AG08396 (cell line): ENCODE results near the gene MYBPC3.
A peak's percentile ranks its signal among the peaks of the same experiment; 100 is the strongest.

Experiments used
- DNase-seq: peaks from one replicate; pipeline ENCODE4 v3.0.0; 2012; ENCODE audit warnings: low spot score, mixed read lengths

MYBPC3 gene

GRCh38 chr11:47357985-47358730, 5.7 kb upstream of the MYBPC3 start:
- DNase-seq = no peak

GRCh38 chr11:47356998-47357329, 4.5 kb upstream of the MYBPC3 start:
- DNase-seq = no peak

- DNase-seq = no peak
Measured at GRCh38 chr11:47356129-47356997, 3.9 kb upstream of the MYBPC3 start.

DNA sequence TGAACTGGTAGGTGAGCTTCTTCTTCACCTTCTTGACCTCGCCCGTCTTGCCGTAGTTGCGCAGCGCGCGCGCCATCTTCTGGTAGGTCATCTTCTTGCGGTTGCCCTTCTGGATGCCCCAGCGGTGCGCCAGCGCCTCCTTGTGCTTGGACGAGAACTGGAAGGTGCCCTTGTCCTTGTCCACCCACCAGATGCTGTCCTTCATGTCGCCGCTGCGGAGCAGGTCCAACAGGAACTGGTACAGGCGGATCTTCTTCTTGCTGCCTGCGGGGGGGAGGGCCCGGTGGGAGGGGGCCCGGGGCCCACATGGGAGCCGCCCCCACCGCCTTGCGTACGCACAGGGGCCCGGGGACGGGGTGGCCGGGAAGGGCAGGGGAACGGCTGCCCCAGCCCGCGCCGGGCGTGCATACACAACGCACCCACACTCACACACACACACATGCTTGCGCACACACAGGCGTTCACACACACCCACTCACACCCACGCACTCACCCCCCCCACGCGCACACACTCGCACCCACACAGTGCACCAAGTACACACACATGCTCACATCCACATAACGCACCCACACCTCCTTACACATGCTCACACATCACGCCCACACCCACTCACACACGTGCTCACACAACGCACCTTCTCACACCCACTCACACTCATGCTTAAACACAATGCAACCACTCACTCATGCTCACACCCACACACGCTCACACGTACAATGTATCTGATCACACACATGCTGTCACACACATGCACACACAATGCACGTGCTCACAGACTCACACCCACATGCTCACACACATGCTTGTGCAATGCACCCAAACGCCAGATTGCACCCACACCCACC, 3.0 kb upstream of the MYBPC3 start:
- peak; percentile 95 for DNase-seq

DNA sequence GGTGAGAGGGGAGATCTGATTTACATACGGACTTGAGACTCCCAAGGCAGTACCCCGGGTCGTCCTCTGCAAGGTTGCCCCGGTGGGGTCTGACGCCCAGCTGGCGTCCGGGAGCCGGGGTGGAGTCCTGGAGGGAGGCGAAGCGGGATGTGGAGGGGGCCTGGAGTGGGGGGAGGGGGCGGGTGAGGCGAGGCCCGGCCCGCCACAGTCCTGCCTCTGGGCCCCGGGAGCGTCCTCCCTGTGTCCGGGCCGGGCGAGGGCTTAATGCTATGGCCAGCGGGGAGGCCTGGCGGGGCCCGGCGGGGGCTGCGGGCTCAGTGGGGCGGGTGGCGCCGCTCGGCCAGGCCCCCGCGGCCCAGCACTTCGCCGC, 2.4 kb upstream of the MYBPC3 start:
- DNase-seq = no peak

GRCh38 chr11:47353978-47354774, 1.7 kb upstream of the MYBPC3 start:
- no peak for DNase-seq

DNA sequence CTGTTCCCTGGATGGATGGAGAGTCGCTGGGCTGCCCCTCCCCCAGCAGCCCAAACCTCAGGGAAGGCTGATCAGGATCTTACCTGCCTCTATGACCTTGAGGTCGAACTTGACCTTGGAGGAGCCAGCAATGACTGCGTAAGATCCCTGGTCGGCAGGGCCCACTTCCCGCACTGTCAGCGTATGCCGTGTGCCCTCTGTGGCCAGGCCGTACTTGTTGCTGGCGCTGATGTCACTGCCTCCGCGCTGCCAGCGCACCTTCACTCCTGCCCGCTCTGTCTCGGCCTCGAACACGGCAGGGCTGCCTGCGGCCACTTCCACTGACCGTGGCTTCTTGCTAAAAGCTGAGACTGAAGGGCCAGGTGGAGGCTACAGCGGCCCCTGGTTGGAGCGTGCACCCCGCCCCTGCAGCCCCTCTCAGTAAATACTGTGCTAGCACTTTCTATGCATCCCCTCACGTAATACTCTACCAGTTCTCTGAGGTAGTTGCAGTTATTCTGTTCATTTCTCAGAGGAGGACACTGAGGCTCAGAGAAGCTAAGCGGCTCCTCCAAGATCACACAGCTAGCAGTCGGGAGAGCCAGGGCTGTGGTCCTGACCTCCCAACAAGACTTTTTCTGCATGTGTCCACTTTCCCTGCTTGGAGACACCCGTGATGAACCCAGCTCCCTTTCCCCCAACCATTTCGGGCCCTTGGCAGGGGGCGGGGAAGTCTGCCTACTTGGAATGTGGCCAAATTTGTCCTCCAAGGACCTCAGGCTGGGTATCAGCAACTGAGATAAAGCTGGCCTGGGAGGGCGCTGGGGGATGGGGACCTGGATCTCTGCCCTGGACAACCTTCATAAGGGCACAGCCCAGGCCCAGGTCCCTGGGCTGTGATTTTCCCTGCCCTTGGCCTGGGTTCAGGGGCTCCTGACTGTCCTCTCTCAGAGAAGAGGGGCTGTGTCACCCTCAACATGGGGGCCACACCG, 1.1 kb downstream of the MYBPC3 start:
- no peak for DNase-seq

DNA sequence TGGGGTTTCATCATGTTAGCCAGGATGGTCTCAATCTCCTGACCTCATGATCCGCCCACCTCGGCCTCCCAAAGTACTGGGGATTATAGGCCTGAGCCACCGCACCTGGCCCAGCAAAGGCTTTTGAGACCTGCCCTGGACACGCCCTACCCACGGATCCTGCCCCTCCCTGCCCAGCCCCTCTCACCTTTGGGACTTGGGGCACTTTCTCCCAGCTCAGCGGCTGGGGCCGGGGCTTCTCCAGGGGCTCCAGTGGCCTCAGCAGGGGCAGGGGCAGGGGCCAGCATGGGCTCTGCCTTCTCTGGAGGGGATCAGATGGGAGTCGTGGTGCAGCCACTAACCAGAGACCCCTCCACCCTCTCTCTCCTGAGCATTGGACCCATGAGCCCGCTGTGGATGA, 2.2 kb downstream of the MYBPC3 start:
- no peak for DNase-seq

GRCh38 chr11:47349521-47350095, 2.9 kb downstream of the MYBPC3 start:
- no peak for DNase-seq

GRCh38 chr11:47348859-47349258, 3.6 kb downstream of the MYBPC3 start:
- peak; percentile 56 for DNase-seq

DNA sequence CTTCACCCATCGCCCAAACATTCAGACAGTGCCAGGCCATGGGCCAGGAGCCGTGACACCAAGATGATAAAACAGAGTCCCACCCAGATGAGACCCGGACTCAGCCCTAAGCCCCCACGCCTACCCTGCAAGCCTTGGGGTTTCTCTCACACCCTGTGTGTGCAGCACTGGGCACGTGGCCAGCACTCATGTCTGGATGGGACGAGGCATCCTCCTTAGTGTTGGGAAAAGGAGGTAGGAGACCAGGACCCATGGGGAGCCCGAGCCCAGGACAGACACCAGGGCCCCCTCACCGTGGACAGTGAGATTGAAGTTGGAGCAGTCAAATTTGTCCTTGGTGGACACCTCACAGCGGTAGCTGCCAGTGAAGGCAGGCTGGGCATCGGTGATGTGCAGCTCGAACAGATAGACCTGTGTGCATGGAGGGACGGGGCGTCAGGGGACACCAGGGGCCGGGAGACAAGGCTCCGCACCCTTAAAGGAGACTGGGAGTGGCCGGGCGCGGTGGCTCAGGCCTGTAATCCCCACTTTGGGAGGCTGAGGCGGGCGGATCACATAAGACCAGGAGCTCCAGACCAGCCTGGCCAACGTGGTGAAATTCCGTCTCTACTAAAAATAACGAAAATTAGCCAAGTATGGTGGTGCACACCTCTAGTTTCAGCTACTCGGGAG, 4.2 kb downstream of the MYBPC3 start:
- DNase-seq = no peak

DNA sequence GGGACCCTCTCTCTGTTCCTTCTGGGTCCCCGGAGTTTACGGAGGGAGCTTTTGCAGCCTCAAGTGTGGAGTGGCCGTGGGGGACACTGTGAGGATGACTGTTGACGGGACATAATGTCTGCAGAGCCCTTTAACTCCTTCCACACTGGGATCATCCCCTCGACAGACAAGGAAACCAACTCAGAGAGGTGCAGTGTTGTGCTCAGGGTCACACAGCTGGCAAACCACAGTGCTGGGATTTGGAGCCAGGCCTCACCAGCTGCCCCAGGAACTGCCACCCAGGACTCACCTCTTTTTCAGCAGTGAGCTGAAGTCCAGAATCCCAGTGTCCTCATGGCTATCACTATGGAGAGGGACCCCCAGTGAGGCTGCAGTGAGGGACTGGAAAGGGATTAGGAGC, 5.4 kb downstream of the MYBPC3 start:
- no peak for DNase-seq

- DNase-seq = no peak
Measured at GRCh38 chr11:47345890-47346563, 6.5 kb downstream of the MYBPC3 start.

- DNase-seq = no peak
Measured at GRCh38 chr11:47342854-47343253, 9.6 kb downstream of the MYBPC3 start.

DNA sequence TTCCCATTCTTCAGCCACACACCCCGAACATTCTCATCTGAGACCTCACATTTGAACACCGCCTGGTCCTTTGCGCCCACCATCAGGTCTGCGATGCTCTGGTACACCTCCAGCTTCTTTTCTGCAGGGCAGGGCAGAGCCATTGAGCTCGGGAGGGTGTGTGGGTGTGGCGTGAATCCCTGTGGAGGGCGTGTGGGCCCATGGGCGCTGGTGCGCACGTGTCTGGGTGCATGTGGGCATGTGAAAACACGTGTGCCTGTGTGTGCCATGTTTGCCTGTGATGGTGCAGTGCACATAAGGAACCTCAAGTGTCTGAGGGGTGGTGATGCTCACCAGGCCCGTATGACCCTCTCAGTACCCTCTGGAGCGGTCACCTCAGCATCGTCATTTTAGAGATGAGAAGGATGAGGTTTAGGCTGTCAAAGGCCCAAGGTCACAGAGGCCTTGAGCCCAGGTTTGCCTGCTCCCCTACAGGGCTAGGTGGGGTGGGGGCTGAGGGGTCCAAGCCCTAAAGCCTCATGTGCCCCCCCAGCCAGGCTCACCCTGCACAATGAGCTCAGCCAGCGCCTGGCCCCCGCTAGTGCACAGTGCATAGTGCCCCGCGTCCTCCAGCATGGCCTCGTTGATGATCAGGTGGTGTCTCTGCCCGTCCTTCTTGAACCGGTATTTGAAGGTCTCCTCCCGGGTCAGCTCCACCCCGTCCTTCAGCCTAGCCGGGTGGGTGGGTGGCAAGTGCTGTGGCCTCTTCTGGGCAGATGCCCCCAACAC, 10.3 kb downstream of the MYBPC3 start:
- no peak for DNase-seq

DNA sequence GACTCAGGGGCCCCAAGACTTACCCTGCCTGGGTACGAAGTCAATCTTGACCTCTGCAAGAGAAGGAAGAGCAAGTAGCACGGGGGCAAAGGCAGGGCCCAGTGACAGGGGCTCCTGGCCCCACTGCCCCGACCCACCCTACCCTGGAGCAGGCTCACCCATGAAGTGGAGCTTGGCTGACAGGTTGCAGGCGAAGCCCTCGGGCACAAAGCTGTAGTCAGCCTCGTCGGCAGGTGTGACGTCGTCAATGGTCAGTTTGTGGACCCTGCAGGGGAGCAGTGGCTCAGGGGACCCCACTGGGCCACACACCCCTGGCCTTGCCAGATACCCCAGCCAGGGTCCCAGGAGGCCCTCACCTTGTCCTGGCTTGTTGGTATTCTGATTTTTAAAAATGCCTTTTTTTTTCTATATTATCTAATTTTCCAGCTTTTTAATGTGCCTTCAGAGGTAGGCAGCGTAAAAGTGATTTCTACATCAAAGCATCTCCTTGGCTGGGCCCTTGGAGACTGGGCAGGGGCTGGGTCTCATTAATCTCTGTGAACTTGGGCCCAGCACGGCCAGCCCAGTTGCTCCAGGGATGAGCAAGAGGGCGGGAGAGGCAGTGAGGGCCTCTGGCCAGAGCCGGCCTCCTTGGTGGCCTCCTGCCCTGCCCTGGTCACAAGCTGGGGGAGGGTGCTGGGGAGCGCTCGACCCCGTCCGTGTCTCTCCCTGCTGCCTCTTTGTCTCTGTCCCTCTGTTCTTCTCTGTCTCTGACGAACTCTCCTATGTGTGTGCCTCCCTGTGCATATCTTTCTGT, 11.3 kb downstream of the MYBPC3 start:
- no peak for DNase-seq

GRCh38 chr11:47340010-47340409, 12.5 kb downstream of the MYBPC3 start:
- DNase-seq = no peak
